DND-41 (cell line): ENCODE results near the gene KRT77.

ENCODE experiments used
- ATAC-seq: fragments of 200-7000 bp; cut with Tn5 transposase; 3 replicates; pipeline ENCODE4 v1.9.1; 2021; ENCODE audit warnings: low read depth; ENCODE audit not compliant: insufficient read depth
- DNase-seq: peaks from one replicate; pipeline ENCODE4 v3.0.0-alpha.2; 2020
- H2AFZ ChIP-seq: 2 replicates; pipeline ENCODE4 v1.6.0; 2012; ENCODE audit warnings: low read depth, low read length
- H3K27ac ChIP-seq: 2 replicates; pipeline ENCODE4 v1.5.1; 2012; ENCODE audit warnings: low read length, inconsistent platforms
- H3K27me3 ChIP-seq: fragments of 200-600 bp; sonication (generic); 2 replicates; pipeline ENCODE4 v1.6.0; 2012; ENCODE audit warnings: low read length, mild to moderate bottlenecking, inconsistent platforms; ENCODE audit not compliant: insufficient read depth, poor library complexity
- H3K36me3 ChIP-seq: 2 replicates; pipeline ENCODE4 v1.5.1; 2012; ENCODE audit warnings: low read length, inconsistent platforms; ENCODE audit not compliant: insufficient read depth
- H3K4me1 ChIP-seq: 2 replicates; pipeline ENCODE4 v1.5.1; 2012; ENCODE audit warnings: mild to moderate bottlenecking, low read length; ENCODE audit not compliant: insufficient read depth
- H3K4me2 ChIP-seq: 2 replicates; pipeline ENCODE4 v1.6.0; 2012; ENCODE audit warnings: mild to moderate bottlenecking, moderate library complexity, low read length, inconsistent platforms; ENCODE audit not compliant: insufficient read depth
- H3K4me3 ChIP-seq, 2 experiments: fragments of 200-600 bp in 1 of 2; shearing (Covaris generic) in 1 of 2; 2 replicates each; pipeline ENCODE4 v1.5.1; 2012 to 2016; ENCODE audit warnings: inconsistent platforms in 2 of 2, low read length in 2 of 2, mild to moderate bottlenecking in 2 of 2, low read depth in 1 of 2, moderate library complexity in 1 of 2
- H3K79me2 ChIP-seq: 2 replicates; pipeline ENCODE4 v1.6.0; 2012; ENCODE audit warnings: low read length, inconsistent platforms; ENCODE audit not compliant: insufficient read depth
- H3K9ac ChIP-seq: 2 replicates; pipeline ENCODE4 v1.6.0; 2012; ENCODE audit warnings: low read depth, mild to moderate bottlenecking, inconsistent platforms, low read length, moderate library complexity
- H3K9me3 ChIP-seq: 2 replicates; pipeline ENCODE4 v1.5.1; 2012; ENCODE audit warnings: low read length, moderate library complexity, mild to moderate bottlenecking, inconsistent platforms; ENCODE audit not compliant: insufficient read depth, severe bottlenecking
- H4K20me1 ChIP-seq: 2 replicates; pipeline ENCODE4 v1.6.0; 2012; ENCODE audit warnings: low read length; ENCODE audit not compliant: insufficient read depth
- CTCF ChIP-seq: IDR thresholded peaks from 2 replicates; pipeline ENCODE4 v1.5.1; 2012; ENCODE audit warnings: borderline replicate concordance, low read length, moderate library complexity, mild to moderate bottlenecking; ENCODE audit not compliant: poor library complexity, severe bottlenecking; ENCODE audit errors: extremely low read depth
- EZH2 ChIP-seq: IDR thresholded peaks from 3 replicates; pipeline ENCODE4 v1.6.1; 2012; ENCODE audit warnings: borderline replicate concordance, low read depth, mild to moderate bottlenecking, moderate library complexity, low read length, inconsistent platforms; ENCODE audit not compliant: severe bottlenecking

KRT77 gene

DNA sequence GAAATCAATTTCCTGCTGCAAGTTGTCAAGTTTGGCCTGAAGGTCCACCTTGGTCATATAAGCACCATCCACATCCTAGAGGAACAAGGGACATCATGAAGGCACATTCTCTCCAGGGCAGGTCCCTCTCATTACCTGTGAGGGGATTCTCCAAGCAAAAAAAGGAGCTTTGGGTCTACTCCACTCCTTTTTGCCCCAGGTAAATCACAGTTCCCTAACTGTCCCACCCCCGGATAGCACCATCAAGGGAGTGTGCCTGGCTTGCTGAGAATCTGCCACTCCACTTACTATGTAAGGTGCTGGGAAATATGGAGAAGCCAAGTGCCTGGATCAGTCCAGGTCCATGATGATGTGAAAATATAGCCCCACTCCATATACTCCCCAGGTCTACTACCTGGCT is 25.7 kb downstream of the KRT77 start:
- Histone ChIP-seq H3K27me3 (no peaks in the 10 kb centered on the region), H3K36me3 (no peaks in the 10 kb centered on the region)
- no peak for ATAC-seq

GRCh38 chr12:52677126-52677525 is 26.2 kb downstream of the KRT77 start:
- Histone ChIP-seq H3K27me3 (peaks cover 3% of the 10 kb centered on the region), H3K79me2 (no peaks in the 10 kb centered on the region), H3K4me3 (no peak overlapping the region), H3K27ac (no peak overlapping the region), H3K36me3 (no peaks in the 10 kb centered on the region), H3K4me1 (no peaks in the 10 kb centered on the region), H3K4me2 (no peak overlapping the region), H4K20me1 (no peaks in the 10 kb centered on the region), H2AFZ (no peak overlapping the region), H3K9ac (no peak overlapping the region), H3K9me3 (no peaks in the 10 kb centered on the region)
- TF ChIP-seq EZH2 = no peak
- TF ChIP-seq CTCF = no peak
- ATAC-seq = no peak
- no peak for DNase-seq

More for the DNA sequence above, 25.7 kb downstream of the KRT77 start:
- no peak overlapping the region for H3K9ac ChIP-seq
- H2AFZ ChIP-seq = no peak overlapping the region
- H3K4me3 ChIP-seq = no peak overlapping the region
- no peak overlapping the region for H3K27ac ChIP-seq
- H3K79me2 ChIP-seq = no peaks in the 10 kb centered on the region
- H4K20me1 ChIP-seq = no peaks in the 10 kb centered on the region
- DNase-seq = no peak
- no peak for TF ChIP-seq EZH2
- TF ChIP-seq CTCF = no peak
- no peaks in the 10 kb centered on the region for H3K9me3 ChIP-seq
- no peak overlapping the region for H3K4me2 ChIP-seq
- no peaks in the 10 kb centered on the region for H3K4me1 ChIP-seq

DNA sequence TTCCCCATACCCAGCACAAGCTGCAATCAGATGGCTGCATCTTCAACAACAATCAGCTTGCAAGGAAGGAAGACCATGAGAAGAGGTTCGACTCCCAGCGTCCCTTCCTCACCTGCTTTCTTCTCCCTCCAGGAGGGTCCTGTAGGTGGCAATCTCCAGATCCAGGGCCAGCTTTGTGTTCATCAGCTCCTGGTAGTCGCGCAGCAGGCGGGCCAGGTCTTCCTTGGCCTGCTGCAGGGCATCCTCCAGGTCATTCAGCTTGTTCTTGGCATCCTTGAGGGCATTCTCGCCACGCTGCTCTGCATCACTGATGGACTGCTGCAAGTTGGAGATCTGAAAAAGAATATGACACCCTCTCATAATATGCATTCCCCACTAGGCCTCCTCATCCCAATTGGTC is 27.2 kb downstream of the KRT77 start:
- Histone ChIP-seq H3K27me3 (peaks cover 3% of the 10 kb centered on the region), H3K27ac (no peak overlapping the region), H3K4me1 (no peaks in the 10 kb centered on the region), H3K4me3 (no peak overlapping the region), H3K4me2 (no peak overlapping the region), H3K79me2 (no peaks in the 10 kb centered on the region), H3K9me3 (no peaks in the 10 kb centered on the region), H3K36me3 (no peaks in the 10 kb centered on the region), H4K20me1 (no peaks in the 10 kb centered on the region), H2AFZ (no peak overlapping the region), H3K9ac (no peak overlapping the region)
- no peak for DNase-seq
- no peak for ATAC-seq
- TF ChIP-seq CTCF (no peak), EZH2 (no peak)

DNA sequence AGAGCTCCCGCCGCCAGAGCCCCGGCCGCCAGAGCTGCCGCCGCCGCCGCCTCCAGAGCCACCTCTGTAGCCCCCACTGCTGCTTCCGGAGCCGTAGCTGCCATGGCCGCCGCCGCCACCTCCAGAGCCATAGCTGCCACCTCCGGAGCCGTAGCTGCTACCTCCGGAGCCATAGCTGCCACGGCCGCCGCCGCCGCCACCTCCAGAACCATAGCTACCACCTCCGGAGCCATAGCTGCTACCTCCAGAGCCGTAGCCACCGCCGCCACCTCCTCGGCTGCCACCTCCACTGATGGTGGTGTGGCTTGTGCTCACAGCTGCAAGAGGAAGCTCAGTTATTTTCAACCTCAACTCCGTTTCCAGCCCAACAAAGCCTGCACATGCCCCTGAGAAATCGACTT is 28.0 kb downstream of the KRT77 start:
- Histone ChIP-seq H3K36me3 (no peaks in the 10 kb centered on the region), H4K20me1 (no peaks in the 10 kb centered on the region), H3K4me3 (no peak overlapping the region), H3K9ac (no peak overlapping the region), H3K4me1 (no peaks in the 10 kb centered on the region), H3K9me3 (no peaks in the 10 kb centered on the region), H3K27ac (no peak overlapping the region), H3K79me2 (no peaks in the 10 kb centered on the region), H3K4me2 (no peak overlapping the region), H3K27me3 (peaks cover 3% of the 10 kb centered on the region), H2AFZ (no peak overlapping the region)
- DNase-seq = no peak
- no peak for ATAC-seq
- TF ChIP-seq EZH2 = no peak
- TF ChIP-seq CTCF = no peak
